Astrocyte of the cerebellum (primary cell): ENCODE measurements around the gene NIPSNAP3A.

Experiments used
- DNase-seq: peaks from one replicate; pipeline ENCODE4 v3.0.0-alpha.2; 2011; ENCODE audit warnings: low read depth
- H3K4me3 ChIP-seq: 2 replicates; pipeline ENCODE4 v1.5.1; 2011; ENCODE audit warnings: mild to moderate bottlenecking, low read depth, low read length, moderate library complexity
- in situ Hi-C: cut with HindIII; loops from 2 replicates; pipeline ENCODE4 v1.10.0; 2017; ENCODE audit warnings: low sequenced_read_pairs
- TF ChIP-seq, protein P1 (sequence below): IDR thresholded peaks from 2 replicates; pipeline ENCODE4 v1.5.1; 2012; ENCODE audit warnings: low read length, low read depth, moderate library complexity, mild to moderate bottlenecking; ENCODE audit errors: missing control alignments

Gene NIPSNAP3A

DNA sequence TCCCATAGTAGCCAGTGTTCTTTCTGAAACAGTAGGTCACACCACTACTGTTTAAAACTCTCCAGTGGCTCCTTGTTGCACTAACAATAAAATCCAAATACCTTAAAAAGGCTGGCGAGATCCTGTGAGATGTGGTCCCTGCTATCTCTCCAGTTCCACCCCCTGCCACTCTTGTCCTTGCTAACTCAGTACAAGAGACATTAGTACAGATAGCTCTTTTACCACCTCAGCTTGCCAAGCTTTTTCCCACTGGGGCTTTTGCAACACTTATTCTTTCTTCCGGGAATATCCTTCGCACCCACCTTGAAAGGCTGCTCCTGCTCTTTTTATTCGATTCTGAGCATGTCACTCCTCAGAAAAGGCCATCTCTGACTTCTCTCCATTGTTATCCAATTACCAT lies 31.3 kb downstream of the NIPSNAP3A start:
- DNase-seq = no peak
- in situ Hi-C loops = no loop called here
- TF ChIP-seq, protein P1, sequence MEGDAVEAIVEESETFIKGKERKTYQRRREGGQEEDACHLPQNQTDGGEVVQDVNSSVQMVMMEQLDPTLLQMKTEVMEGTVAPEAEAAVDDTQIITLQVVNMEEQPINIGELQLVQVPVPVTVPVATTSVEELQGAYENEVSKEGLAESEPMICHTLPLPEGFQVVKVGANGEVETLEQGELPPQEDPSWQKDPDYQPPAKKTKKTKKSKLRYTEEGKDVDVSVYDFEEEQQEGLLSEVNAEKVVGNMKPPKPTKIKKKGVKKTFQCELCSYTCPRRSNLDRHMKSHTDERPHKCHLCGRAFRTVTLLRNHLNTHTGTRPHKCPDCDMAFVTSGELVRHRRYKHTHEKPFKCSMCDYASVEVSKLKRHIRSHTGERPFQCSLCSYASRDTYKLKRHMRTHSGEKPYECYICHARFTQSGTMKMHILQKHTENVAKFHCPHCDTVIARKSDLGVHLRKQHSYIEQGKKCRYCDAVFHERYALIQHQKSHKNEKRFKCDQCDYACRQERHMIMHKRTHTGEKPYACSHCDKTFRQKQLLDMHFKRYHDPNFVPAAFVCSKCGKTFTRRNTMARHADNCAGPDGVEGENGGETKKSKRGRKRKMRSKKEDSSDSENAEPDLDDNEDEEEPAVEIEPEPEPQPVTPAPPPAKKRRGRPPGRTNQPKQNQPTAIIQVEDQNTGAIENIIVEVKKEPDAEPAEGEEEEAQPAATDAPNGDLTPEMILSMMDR = no peak
- no peak overlapping the region for H3K4me3 ChIP-seq

DNA sequence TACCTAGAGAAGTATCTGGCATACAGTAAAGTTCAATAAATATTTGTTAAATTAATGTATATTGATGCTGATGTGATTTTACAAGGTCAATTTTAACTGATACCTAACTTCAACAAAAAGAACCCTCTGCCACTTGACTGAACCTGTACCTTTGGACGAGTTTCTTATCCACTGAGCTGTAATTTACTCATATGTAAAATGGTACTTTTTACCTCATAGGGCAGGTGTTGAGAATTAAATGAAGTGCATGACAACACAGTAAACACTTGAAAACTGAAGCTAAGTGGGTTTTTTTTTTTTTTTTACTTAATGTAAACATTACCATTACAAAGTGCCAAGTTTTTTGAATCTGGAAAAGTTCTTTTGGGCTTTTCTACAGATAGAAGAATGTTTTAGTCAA lies 31.9 kb downstream of the NIPSNAP3A start:
- H3K4me3 ChIP-seq = no peak overlapping the region
- in situ Hi-C loops = no loop called here
- DNase-seq = no peak
- TF ChIP-seq, protein P1 = no peak

DNA sequence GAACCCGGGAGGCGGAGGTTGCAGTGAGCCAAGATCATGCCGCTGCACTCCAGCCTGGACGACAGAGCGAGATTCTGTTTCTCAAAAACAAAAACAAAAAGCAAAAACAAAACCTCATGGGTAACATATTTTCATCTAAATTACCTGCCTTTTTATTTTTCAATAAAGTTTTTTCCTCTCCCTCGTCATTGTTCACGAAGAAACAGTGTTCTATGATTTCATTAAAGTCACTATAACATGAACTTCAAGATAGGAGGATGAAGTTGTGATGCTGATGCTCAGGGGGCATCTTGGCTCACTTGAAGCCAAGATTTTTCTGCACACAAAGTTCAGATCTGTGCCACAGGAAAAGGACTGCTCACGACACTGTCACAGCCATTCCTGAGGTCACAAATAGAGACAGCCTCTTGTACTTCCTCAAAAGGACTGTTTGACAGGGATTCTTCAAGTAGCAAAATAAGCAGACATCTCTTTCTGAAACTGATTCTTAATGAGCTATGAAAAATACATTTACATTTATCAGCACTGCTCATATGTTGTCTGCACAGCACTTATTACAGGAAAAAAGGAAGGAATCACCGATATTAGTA lies 32.6 kb downstream of the NIPSNAP3A start:
- in situ Hi-C loops = no loop called here
- no peak overlapping the region for H3K4me3 ChIP-seq
- no peak for DNase-seq
- TF ChIP-seq, protein P1 = no peak

DNA sequence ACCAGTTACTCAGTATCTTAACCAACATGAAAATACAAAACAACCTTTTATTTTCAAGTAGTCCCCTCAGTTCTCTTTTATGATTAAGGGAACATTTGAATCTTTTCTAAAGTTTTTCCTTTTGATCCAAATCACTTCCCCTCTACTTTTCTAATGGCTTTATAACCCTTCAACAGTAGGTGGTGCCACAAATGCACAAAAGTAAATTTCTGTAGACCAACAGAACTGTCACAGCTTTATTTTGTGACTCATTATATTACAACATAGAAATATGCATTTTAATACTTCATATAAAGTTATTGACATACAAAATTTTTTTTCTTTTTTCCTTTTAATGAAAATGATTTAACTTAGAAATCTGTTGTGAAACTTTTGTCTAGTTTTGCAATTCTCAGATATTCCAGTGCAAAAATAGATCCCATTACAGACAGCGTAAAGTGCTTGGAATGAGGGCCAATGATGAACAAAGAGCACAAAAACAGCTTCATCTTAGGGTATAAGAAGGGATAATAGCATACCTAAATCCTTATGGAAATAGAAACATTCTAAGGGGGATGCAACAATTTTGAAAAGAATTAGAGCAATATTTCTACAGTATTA lies 33.4 kb downstream of the NIPSNAP3A start:
- DNase-seq = peak; percentile 31
- H3K4me3 ChIP-seq = no peak overlapping the region
- TF ChIP-seq, protein P1 = peak; percentile 40
- in situ Hi-C loops = no loop called here

DNA sequence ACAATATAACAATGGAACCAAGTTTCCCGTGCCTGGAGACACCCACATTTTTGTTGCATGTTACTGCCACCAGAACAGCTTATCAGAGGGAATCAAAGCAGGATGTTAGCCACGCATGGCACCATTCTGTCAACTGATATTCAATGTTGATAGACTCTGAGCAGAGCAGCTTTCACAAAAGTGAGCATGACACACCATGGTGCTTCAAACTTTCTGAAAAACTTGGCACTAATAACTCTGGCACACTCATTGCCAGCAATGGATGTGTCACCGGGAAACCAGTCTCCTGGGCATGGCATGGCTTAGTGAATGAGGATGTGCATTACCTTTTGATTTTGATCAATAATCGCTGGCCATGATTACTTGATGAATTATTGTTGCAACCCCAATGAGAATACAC lies 36.1 kb downstream of the NIPSNAP3A start:
- H3K4me3 ChIP-seq = no peak overlapping the region
- no peak for DNase-seq
- TF ChIP-seq, protein P1 = no peak
- in situ Hi-C loops = no loop called here

DNA sequence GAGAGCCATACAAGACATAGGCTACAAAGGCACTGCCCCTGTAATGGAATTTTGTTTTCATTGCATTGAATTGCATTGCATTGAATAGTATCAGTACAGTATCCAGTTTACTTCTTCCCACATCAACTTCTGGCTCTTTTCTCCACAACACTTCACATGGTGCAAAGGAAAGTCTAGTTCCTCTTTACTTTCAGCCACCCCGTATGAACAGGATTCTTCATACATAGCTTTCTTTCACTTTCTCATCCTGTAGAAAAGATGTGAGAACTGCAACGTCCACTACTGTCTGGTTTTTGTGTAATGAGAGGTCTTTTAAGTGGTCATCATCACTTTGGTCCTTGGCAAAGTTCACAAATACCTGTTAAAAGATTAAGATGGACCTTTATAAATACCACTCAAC lies 36.6 kb downstream of the NIPSNAP3A start:
- no peak overlapping the region for H3K4me3 ChIP-seq
- in situ Hi-C loops = no loop called here
- TF ChIP-seq, protein P1 = no peak
- DNase-seq = no peak

DNA sequence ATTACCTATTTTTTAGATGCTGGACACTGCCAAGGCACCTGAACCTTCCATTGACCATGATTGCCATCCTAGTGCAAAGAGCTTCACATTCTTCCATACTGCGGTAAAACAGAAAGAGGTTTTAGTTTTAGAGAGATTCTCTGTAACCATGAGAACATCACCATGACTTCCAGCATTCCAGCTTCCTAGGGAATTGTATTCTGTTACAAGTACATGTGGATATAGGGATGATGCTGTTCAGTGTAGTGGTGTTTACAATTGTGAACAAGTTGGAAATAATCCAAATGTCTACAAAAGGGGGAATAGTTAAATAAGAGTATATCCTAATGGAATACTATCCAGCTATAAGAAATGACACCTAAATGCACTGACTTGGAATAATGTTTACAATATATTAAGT lies 38.8 kb downstream of the NIPSNAP3A start:
- in situ Hi-C loops = no loop called here
- TF ChIP-seq, protein P1 = no peak
- DNase-seq = no peak
- no peak overlapping the region for H3K4me3 ChIP-seq
